Endothelial cell (in vitro differentiated cells): ENCODE data around the gene RIN3. TPM values are rescaled to one million over a fixed set of nuclear protein-coding genes. Genes with fewer than 3 reads are reported as not detected.

Source experiments
- DNase-seq: peaks from one replicate; pipeline ENCODE4 v3.0.0; 2021; ENCODE audit warnings: low spot score
- H3K27ac Mint-ChIP-seq: one replicate; pipeline ENCODE4 v1.8.0; 2021; ENCODE audit warnings: mixed read lengths, inconsistent platforms; ENCODE audit not compliant: unreplicated experiment
- H3K27me3 Mint-ChIP-seq: one replicate; pipeline ENCODE4 v1.8.0; 2021; ENCODE audit warnings: mild to moderate bottlenecking, moderate library complexity, mixed read lengths, inconsistent platforms; ENCODE audit not compliant: unreplicated experiment
- H3K36me3 Mint-ChIP-seq: one replicate; pipeline ENCODE4 v1.8.0; 2021; ENCODE audit warnings: mild to moderate bottlenecking, low read depth, mixed read lengths, inconsistent platforms; ENCODE audit not compliant: unreplicated experiment
- H3K4me1 Mint-ChIP-seq: one replicate; pipeline ENCODE4 v1.8.0; 2021; ENCODE audit warnings: mild to moderate bottlenecking, mixed read lengths, inconsistent platforms; ENCODE audit not compliant: unreplicated experiment
- H3K4me3 Mint-ChIP-seq: one replicate; pipeline ENCODE4 v1.8.0; 2021; ENCODE audit warnings: mild to moderate bottlenecking, mixed read lengths, inconsistent platforms; ENCODE audit not compliant: unreplicated experiment
- H3K9me3 Mint-ChIP-seq: one replicate; pipeline ENCODE4 v1.8.0; 2021; ENCODE audit warnings: mixed read lengths, inconsistent platforms; ENCODE audit not compliant: unreplicated experiment
- CTCF ChIP-seq: fragments of 200-600 bp; sonication (generic); IDR thresholded peaks from one replicate; pipeline ENCODE4 v1.5.0; 2021; ENCODE audit warnings: antibody characterized with exemption; ENCODE audit not compliant: unreplicated experiment
- total RNA-seq: library from RNA; stranded (reverse); fragmentation: NEBNext Ultra II Directional; extraction: Animal tissue kit (Norgen Biotek cat#: 25700); gene quantifications from one replicate; pipeline ENCODE4 v1.2.1, GENCODE V29; 2021; ENCODE audit not compliant: unreplicated experiment

RIN3 gene
- total RNA-seq, 1 donor from 2014 or later, result 25.8 TPM

GRCh38 chr14:92597906-92598905 is 84.6 kb downstream of the RIN3 start:
- Mint-ChIP-seq H3K27ac (peak overlapping the region; percentile 82), H3K4me1 (peaks cover 31% of the 10 kb centered on the region)
- no peak for DNase-seq

GRCh38 chr14:92599811-92600210 is 86.2 kb downstream of the RIN3 start:
- peaks cover 13% of the 10 kb centered on the region for H3K27me3 Mint-ChIP-seq
- TF ChIP-seq CTCF, result no peak
- no peak for DNase-seq
- H3K4me1 Mint-ChIP-seq, result peaks cover 34% of the 10 kb centered on the region
- no peaks in the 10 kb centered on the region for H3K9me3 Mint-ChIP-seq
- peaks cover 3% of the 10 kb centered on the region for H3K36me3 Mint-ChIP-seq
- peak overlapping the region; percentile 90 for H3K27ac Mint-ChIP-seq
- H3K4me3 Mint-ChIP-seq, result no peak overlapping the region

More at GRCh38 chr14:92597906-92598905, 84.6 kb downstream of the RIN3 start:
- no peak for TF ChIP-seq CTCF
- H3K4me3 Mint-ChIP-seq, result no peak overlapping the region
- peaks cover 14% of the 10 kb centered on the region for H3K27me3 Mint-ChIP-seq
- peaks cover 4% of the 10 kb centered on the region for H3K36me3 Mint-ChIP-seq
- no peaks in the 10 kb centered on the region for H3K9me3 Mint-ChIP-seq

- H3K27ac Mint-ChIP-seq, result peak overlapping the region; percentile 90
- DNase-seq, result no peak
- H3K36me3 Mint-ChIP-seq, result no peaks in the 10 kb centered on the region
- no peak overlapping the region for H3K4me3 Mint-ChIP-seq
- H3K27me3 Mint-ChIP-seq, result peaks cover 12% of the 10 kb centered on the region
- peaks cover 34% of the 10 kb centered on the region for H3K4me1 Mint-ChIP-seq
- no peak for TF ChIP-seq CTCF
- H3K9me3 Mint-ChIP-seq, result no peaks in the 10 kb centered on the region
Observed at GRCh38 chr14:92600318-92601053, 86.9 kb downstream of the RIN3 start.

GRCh38 chr14:92601131-92601710 is 87.6 kb downstream of the RIN3 start:
- Mint-ChIP-seq H3K4me3 (no peak overlapping the region), H3K4me1 (peaks cover 30% of the 10 kb centered on the region), H3K27me3 (peaks cover 12% of the 10 kb centered on the region), H3K27ac (no peak overlapping the region), H3K9me3 (no peaks in the 10 kb centered on the region), H3K36me3 (no peaks in the 10 kb centered on the region)
- TF ChIP-seq CTCF, result no peak
- no peak for DNase-seq
